ENCODE data around the gene C21orf91.

DNA sequence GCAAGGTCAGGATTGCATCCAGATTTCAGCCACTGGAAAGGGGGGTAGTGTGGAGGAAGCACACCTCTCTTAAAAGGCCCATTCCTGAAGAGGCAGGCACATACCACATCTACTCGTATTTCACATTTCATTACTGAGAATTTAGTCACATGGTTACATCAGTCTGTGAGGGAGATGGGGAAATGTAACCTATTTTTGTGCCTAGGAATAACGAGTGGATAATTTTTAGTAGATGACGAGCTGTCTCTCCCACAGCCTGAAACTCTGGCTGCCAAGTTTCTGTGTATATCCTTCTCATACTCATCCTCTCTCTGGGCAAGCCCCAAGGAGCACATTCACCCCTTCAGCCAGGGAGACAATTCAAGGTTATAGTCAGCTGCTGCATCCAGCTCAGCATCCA lies 10.3 kb upstream of the C21orf91 start:
- TF ChIP-seq PPARA (CRISPR knock-in tag; IDR thresholded peaks at IDR 0.05; ENCODE audit: borderline replicate concordance) (no peak), ZFP30 (CRISPR knock-in tag; IDR thresholded peaks at IDR 0.05) (no peak), CSDC2 (CRISPR knock-in tag; IDR thresholded peaks at IDR 0.05) (no peak), ZNF8 (CRISPR knock-in tag; IDR thresholded peaks at IDR 0.05) (no peak), ISL1 (CRISPR knock-in tag; IDR thresholded peaks at IDR 0.05) (no peak), ARNTL (CRISPR knock-in tag; IDR thresholded peaks at IDR 0.05; ENCODE audit: borderline replicate concordance, low read depth) (no peak), TCF4 (CRISPR knock-in tag; IDR thresholded peaks at IDR 0.05; ENCODE audit: borderline replicate concordance) (no peak), GLIS3 (CRISPR knock-in tag; IDR thresholded peaks at IDR 0.05) (no peak), RARB (CRISPR knock-in tag; IDR thresholded peaks at IDR 0.05) (no peak), ZC3H10 (CRISPR knock-in tag; IDR thresholded peaks at IDR 0.05) (no peak), ZFP3 (CRISPR knock-in tag; IDR thresholded peaks at IDR 0.05) (no peak)
- TF ChIP-seq, protein P1, sequence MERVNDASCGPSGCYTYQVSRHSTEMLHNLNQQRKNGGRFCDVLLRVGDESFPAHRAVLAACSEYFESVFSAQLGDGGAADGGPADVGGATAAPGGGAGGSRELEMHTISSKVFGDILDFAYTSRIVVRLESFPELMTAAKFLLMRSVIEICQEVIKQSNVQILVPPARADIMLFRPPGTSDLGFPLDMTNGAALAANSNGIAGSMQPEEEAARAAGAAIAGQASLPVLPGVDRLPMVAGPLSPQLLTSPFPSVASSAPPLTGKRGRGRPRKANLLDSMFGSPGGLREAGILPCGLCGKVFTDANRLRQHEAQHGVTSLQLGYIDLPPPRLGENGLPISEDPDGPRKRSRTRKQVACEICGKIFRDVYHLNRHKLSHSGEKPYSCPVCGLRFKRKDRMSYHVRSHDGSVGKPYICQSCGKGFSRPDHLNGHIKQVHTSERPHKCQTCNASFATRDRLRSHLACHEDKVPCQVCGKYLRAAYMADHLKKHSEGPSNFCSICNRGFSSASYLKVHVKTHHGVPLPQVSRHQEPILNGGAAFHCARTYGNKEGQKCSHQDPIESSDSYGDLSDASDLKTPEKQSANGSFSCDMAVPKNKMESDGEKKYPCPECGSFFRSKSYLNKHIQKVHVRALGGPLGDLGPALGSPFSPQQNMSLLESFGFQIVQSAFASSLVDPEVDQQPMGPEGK (CRISPR knock-in tag; IDR thresholded peaks at IDR 0.05; ENCODE audit: borderline replicate concordance): no peak
- TF ChIP-seq, protein P2, sequence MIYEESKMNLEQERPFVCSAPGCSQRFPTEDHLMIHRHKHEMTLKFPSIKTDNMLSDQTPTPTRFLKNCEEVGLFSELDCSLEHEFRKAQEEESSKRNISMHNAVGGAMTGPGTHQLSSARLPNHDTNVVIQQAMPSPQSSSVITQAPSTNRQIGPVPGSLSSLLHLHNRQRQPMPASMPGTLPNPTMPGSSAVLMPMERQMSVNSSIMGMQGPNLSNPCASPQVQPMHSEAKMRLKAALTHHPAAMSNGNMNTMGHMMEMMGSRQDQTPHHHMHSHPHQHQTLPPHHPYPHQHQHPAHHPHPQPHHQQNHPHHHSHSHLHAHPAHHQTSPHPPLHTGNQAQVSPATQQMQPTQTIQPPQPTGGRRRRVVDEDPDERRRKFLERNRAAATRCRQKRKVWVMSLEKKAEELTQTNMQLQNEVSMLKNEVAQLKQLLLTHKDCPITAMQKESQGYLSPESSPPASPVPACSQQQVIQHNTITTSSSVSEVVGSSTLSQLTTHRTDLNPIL (CRISPR knock-in tag; IDR thresholded peaks at IDR 0.05; ENCODE audit: low read depth): no peak
- TF ChIP-seq, protein P3, sequence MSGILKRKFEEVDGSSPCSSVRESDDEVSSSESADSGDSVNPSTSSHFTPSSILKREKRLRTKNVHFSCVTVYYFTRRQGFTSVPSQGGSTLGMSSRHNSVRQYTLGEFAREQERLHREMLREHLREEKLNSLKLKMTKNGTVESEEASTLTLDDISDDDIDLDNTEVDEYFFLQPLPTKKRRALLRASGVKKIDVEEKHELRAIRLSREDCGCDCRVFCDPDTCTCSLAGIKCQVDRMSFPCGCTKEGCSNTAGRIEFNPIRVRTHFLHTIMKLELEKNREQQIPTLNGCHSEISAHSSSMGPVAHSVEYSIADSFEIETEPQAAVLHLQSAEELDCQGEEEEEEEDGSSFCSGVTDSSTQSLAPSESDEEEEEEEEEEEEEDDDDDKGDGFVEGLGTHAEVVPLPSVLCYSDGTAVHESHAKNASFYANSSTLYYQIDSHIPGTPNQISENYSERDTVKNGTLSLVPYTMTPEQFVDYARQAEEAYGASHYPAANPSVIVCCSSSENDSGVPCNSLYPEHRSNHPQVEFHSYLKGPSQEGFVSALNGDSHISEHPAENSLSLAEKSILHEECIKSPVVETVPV (CRISPR knock-in tag; IDR thresholded peaks at IDR 0.05): no peak

Data from SK-N-SH treated with all-trans-retinoic acid at 6 μM for 48 hours (cell line).